HepG2 (cell line): ENCODE measurements around the gene MVK. TPM values are rescaled to one million over a fixed set of nuclear protein-coding genes. Genes with fewer than 3 reads are reported as not detected.

Source experiments
- CREB1 ChIP-seq, 2 experiments: fragments of 450-650 bp in 1 of 2; IDR thresholded peaks; 2 replicates each; pipeline ENCODE4 v1.6.1; 2016 to 2017; ENCODE audit warnings: control low read depth in 1 of 2, mild to moderate bottlenecking in 1 of 2, missing compliant biosample characterization in 1 of 2, missing genetic modification characterization in 1 of 2
- NR2C2 ChIP-seq: sonication (generic); formaldehyde crosslinking; IDR thresholded peaks from 2 replicates; pipeline ENCODE4 v1.4.0; 2020; ENCODE audit warnings: missing genetic modification reagents, mild to moderate bottlenecking, moderate library complexity, borderline replicate concordance
- RAD51 ChIP-seq: fragments of 450-650 bp; IDR thresholded peaks from 2 replicates; pipeline ENCODE4 v1.6.1; 2016; ENCODE audit warnings: borderline replicate concordance
- RBM39 ChIP-seq: fragments of 200-400 bp; formaldehyde crosslinking; IDR thresholded peaks from one replicate; pipeline ENCODE4 v1.6.1; 2018; ENCODE audit warnings: antibody characterized with exemption, mild to moderate bottlenecking, low read depth, low read length; ENCODE audit not compliant: poor library complexity, severe bottlenecking
- SALL1 ChIP-seq: sonication (generic); formaldehyde crosslinking; IDR thresholded peaks from 2 replicates; pipeline ENCODE4 v1.8.0; 2022; ENCODE audit warnings: mild to moderate bottlenecking, missing genetic modification reagents
- SIN3A ChIP-seq: IDR thresholded peaks from 2 replicates; pipeline ENCODE4 v1.6.1; 2011; ENCODE audit warnings: low read depth, mild to moderate bottlenecking, control low read depth, low read length, borderline replicate concordance
- SP1 ChIP-seq, 2 experiments: fragments of 450-650 bp in 1 of 2; sonication (generic) in 1 of 2; formaldehyde crosslinking in 1 of 2; IDR thresholded peaks; 2 replicates each; pipeline versions ENCODE4 v1.4.0 to v1.6.1; 2016 to 2020; ENCODE audit warnings: missing genetic modification reagents in 1 of 2
- SP4 ChIP-seq: sonication (generic); formaldehyde crosslinking; IDR thresholded peaks from 2 replicates; pipeline ENCODE4 v1.8.1; 2023; ENCODE audit warnings: mild to moderate bottlenecking, missing genetic modification reagents
- SRSF1 ChIP-seq: fragments of 200-400 bp; formaldehyde crosslinking; optimal IDR thresholded peaks from 2 replicates; pipeline ENCODE3; 2017; ENCODE audit warnings: mild to moderate bottlenecking, low read depth, low read length, moderate library complexity
- SUZ12 ChIP-seq: fragments of 150-350 bp; IDR thresholded peaks from 2 replicates; pipeline ENCODE4 v1.6.1; 2014; ENCODE audit warnings: low read depth, low read length
- TOPORS ChIP-seq: sonication (generic); formaldehyde crosslinking; IDR thresholded peaks from 2 replicates; pipeline ENCODE4 v1.8.0; 2023; ENCODE audit warnings: mild to moderate bottlenecking, missing genetic modification reagents
- TP53 ChIP-seq: sonication (generic); formaldehyde crosslinking; conservative IDR thresholded peaks from 2 replicates; pipeline ENCODE4 v1.4.0; 2020; ENCODE audit warnings: missing genetic modification reagents
- ZFP36 ChIP-seq: fragments of 150-350 bp; IDR thresholded peaks from 2 replicates; pipeline ENCODE4 v1.6.1; 2018; ENCODE audit warnings: borderline replicate concordance, low read length, low read depth; ENCODE audit not compliant: partially characterized antibody
- ZNF17 ChIP-seq: sonication (generic); formaldehyde crosslinking; IDR thresholded peaks from 2 replicates; pipeline ENCODE4 v1.5.0; 2020; ENCODE audit warnings: mild to moderate bottlenecking, missing genetic modification reagents
- ZNF253 ChIP-seq: sonication (generic); formaldehyde crosslinking; IDR thresholded peaks from 2 replicates; pipeline ENCODE4 v1.8.0; 2022; ENCODE audit warnings: mild to moderate bottlenecking, missing genetic modification reagents, borderline replicate concordance
- ZNF407 ChIP-seq: sonication (generic); formaldehyde crosslinking; IDR thresholded peaks from one replicate; pipeline ENCODE4 v1.5.1; 2020; ENCODE audit warnings: mild to moderate bottlenecking, missing genetic modification reagents; ENCODE audit errors: not compliant biosample characterization
- polyA plus RNA-seq, 8 experiments: library from polyadenylated mRNA; depleted of rRNA in 3 of 8; stranded (reverse) in 7 of 8; unstranded in 1 of 8; fragments of >200 nt; fragmentation: Illumina TruSeq in 4 of 8; extraction: Trizol in 4 of 8; gene quantifications; 2 replicates each; pipeline versions ENCODE4 v1.2.1 to v1.2.3, GENCODE V29; 2011 to 2016; ENCODE audit warnings: low read depth in 4 of 8, missing spikeins in 1 of 8, mixed read lengths in 1 of 8; ENCODE audit not compliant: insufficient read depth in 1 of 8
- total RNA-seq, 5 experiments: library from RNA; depleted of rRNA; stranded (reverse); fragments of >200 nt; fragmentation: Illumina TruSeq; extraction: Trizol; gene quantifications; 2 replicates each; pipeline ENCODE4 v1.2.3, GENCODE V29; 2016; ENCODE audit warnings: low read depth in 1 of 5

MVK gene
- total and polyA plus RNA-seq, 2 of the 13 experiments (the other 11 are each of a cell fraction or from before 2014, with no cell fraction given), result 11.6 to 66.9 TPM

- peak; percentile 74 for TF ChIP-seq ZNF407 (CRISPR knock-in tag)
- no peak for TF ChIP-seq SUZ12
- no peak for TF ChIP-seq ZNF17 (CRISPR knock-in tag)
- TF ChIP-seq CREB1 (IDR thresholded peaks at IDR 0.05), result peak; percentile 99
- peak; percentile 98 for TF ChIP-seq CREB1 (CRISPR knock-in tag; IDR thresholded peaks at IDR 0.05)
- no peak for TF ChIP-seq ZFP36
- TF ChIP-seq SP1 (IDR thresholded peaks at IDR 0.05), result no peak
- TF ChIP-seq SP1 (CRISPR knock-in tag; IDR thresholded peaks at IDR 0.05), result peak; percentile 81
- TF ChIP-seq SALL1 (CRISPR knock-in tag), result peak; percentile 89
- peak; percentile 90 for TF ChIP-seq SP4 (CRISPR knock-in tag)
- peak; percentile 86; the same call in 1 of the 2 replicates for TF ChIP-seq TP53 (CRISPR knock-in tag)
- peak; percentile 87 for TF ChIP-seq NR2C2 (CRISPR knock-in tag)
- TF ChIP-seq TOPORS (CRISPR knock-in tag), result peak; percentile 97
- peak; percentile 82; the same call in 1 of the 2 replicates for TF ChIP-seq ZNF253 (CRISPR knock-in tag)
- peak; percentile 36; the same call in 1 of the 2 replicates for TF ChIP-seq RAD51
- TF ChIP-seq SRSF1, result no peak
- TF ChIP-seq SIN3A, result peak; percentile 82; the same call in 1 of the 2 replicates
- TF ChIP-seq RBM39, result peak; percentile 67
Observed at GRCh38 chr12:109573029-109573913, at the start of gene MVK, which contains the start of gene MMAB (continued).
